ENCODE measurements around the gene AGPAT4.

Gene AGPAT4

GRCh38 chr6:161166677-161167076 is 107.2 kb downstream of the AGPAT4 start:
- no peaks in the 10 kb centered on the region for H3K79me2 ChIP-seq (ENCODE audit: insufficient read depth, low read length)
- H3K4me3 ChIP-seq (ENCODE audit: low read length, poor library complexity, severe bottlenecking) = no peak overlapping the region
- no peak overlapping the region for H3K9ac ChIP-seq (ENCODE audit: low read depth, low read length, poor library complexity, severe bottlenecking)
- TF ChIP-seq, protein P1, sequence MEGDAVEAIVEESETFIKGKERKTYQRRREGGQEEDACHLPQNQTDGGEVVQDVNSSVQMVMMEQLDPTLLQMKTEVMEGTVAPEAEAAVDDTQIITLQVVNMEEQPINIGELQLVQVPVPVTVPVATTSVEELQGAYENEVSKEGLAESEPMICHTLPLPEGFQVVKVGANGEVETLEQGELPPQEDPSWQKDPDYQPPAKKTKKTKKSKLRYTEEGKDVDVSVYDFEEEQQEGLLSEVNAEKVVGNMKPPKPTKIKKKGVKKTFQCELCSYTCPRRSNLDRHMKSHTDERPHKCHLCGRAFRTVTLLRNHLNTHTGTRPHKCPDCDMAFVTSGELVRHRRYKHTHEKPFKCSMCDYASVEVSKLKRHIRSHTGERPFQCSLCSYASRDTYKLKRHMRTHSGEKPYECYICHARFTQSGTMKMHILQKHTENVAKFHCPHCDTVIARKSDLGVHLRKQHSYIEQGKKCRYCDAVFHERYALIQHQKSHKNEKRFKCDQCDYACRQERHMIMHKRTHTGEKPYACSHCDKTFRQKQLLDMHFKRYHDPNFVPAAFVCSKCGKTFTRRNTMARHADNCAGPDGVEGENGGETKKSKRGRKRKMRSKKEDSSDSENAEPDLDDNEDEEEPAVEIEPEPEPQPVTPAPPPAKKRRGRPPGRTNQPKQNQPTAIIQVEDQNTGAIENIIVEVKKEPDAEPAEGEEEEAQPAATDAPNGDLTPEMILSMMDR (conservative IDR thresholded peaks at IDR 0.05; ENCODE audit: low read length) = no peak
- no peak for TF ChIP-seq EZH2phosphoT487 (IDR thresholded peaks at IDR 0.05; ENCODE audit: borderline replicate concordance)
- H2AFZ ChIP-seq (ENCODE audit: low read length) = no peak overlapping the region
- H3K27me3 ChIP-seq (ENCODE audit: insufficient read depth, low read length, poor library complexity, severe bottlenecking) = no peaks in the 10 kb centered on the region
- no peaks in the 10 kb centered on the region for H3K9me2 ChIP-seq (replicated peaks; ENCODE audit: low read depth, low read length)
- no peaks in the 10 kb centered on the region for H3K36me3 ChIP-seq (ENCODE audit: insufficient read depth, low read length)
- H3F3A ChIP-seq (ENCODE audit: low read depth) = no peaks in the 10 kb centered on the region
- no peak overlapping the region for H3K4me2 ChIP-seq (ENCODE audit: low read depth, low read length, poor library complexity, severe bottlenecking)
- no peaks in the 10 kb centered on the region for H4K20me1 ChIP-seq (ENCODE audit: insufficient read depth, low read length, poor library complexity, severe bottlenecking)
- no peaks in the 10 kb centered on the region for H3K4me1 ChIP-seq (ENCODE audit: insufficient read depth, low read length, poor library complexity, severe bottlenecking)
- H3K9me3 ChIP-seq (ENCODE audit: insufficient read depth, low read depth, low read length) = no peaks in the 10 kb centered on the region

- Histone ChIP-seq H3K36me3 (ENCODE audit: insufficient read depth, low read length) (no peaks in the 10 kb centered on the region), H3K9ac (ENCODE audit: low read depth, low read length, poor library complexity, severe bottlenecking) (no peak overlapping the region), H3K4me3 (ENCODE audit: low read length, poor library complexity, severe bottlenecking) (no peak overlapping the region), H3K79me2 (ENCODE audit: insufficient read depth, low read length) (no peaks in the 10 kb centered on the region), H2AFZ (ENCODE audit: low read length) (no peak overlapping the region), H3K4me1 (ENCODE audit: insufficient read depth, low read length, poor library complexity, severe bottlenecking) (no peaks in the 10 kb centered on the region), H3K9me3 (ENCODE audit: insufficient read depth, low read depth, low read length) (no peaks in the 10 kb centered on the region), H3K27me3 (ENCODE audit: insufficient read depth, low read length, poor library complexity, severe bottlenecking) (no peaks in the 10 kb centered on the region), H3F3A (ENCODE audit: low read depth) (no peaks in the 10 kb centered on the region), H4K20me1 (ENCODE audit: insufficient read depth, low read length, poor library complexity, severe bottlenecking) (no peaks in the 10 kb centered on the region), H3K4me2 (ENCODE audit: low read depth, low read length, poor library complexity, severe bottlenecking) (no peak overlapping the region), H3K9me2 (replicated peaks; ENCODE audit: low read depth, low read length) (no peaks in the 10 kb centered on the region)
- TF ChIP-seq EZH2phosphoT487 (IDR thresholded peaks at IDR 0.05; ENCODE audit: borderline replicate concordance) = no peak
- TF ChIP-seq, protein P1 (conservative IDR thresholded peaks at IDR 0.05; ENCODE audit: low read length) = no peak
Measured at GRCh38 chr6:161166176-161166575, 107.7 kb downstream of the AGPAT4 start.

GRCh38 chr6:161164182-161164625 is 109.7 kb downstream of the AGPAT4 start:
- H3K79me2 ChIP-seq (ENCODE audit: insufficient read depth, low read length) = no peaks in the 10 kb centered on the region
- no peaks in the 10 kb centered on the region for H3F3A ChIP-seq (ENCODE audit: low read depth)
- no peaks in the 10 kb centered on the region for H4K20me1 ChIP-seq (ENCODE audit: insufficient read depth, low read length, poor library complexity, severe bottlenecking)
- no peaks in the 10 kb centered on the region for H3K27me3 ChIP-seq (ENCODE audit: insufficient read depth, low read length, poor library complexity, severe bottlenecking)
- no peaks in the 10 kb centered on the region for H3K4me1 ChIP-seq (ENCODE audit: insufficient read depth, low read length, poor library complexity, severe bottlenecking)
- no peak overlapping the region for H2AFZ ChIP-seq (ENCODE audit: low read length)
- no peak for TF ChIP-seq EZH2phosphoT487 (IDR thresholded peaks at IDR 0.05; ENCODE audit: borderline replicate concordance)
- TF ChIP-seq, protein P1 (conservative IDR thresholded peaks at IDR 0.05; ENCODE audit: low read length) = no peak
- H3K4me2 ChIP-seq (ENCODE audit: low read depth, low read length, poor library complexity, severe bottlenecking) = no peak overlapping the region
- no peaks in the 10 kb centered on the region for H3K9me2 ChIP-seq (replicated peaks; ENCODE audit: low read depth, low read length)
- no peak overlapping the region for H3K9ac ChIP-seq (ENCODE audit: low read depth, low read length, poor library complexity, severe bottlenecking)
- H3K36me3 ChIP-seq (ENCODE audit: insufficient read depth, low read length) = no peaks in the 10 kb centered on the region
- H3K4me3 ChIP-seq (ENCODE audit: low read length, poor library complexity, severe bottlenecking) = no peak overlapping the region
- H3K9me3 ChIP-seq (ENCODE audit: insufficient read depth, low read depth, low read length) = no peaks in the 10 kb centered on the region
